Adipose tissue (tissue), 3 donors: Measurements from ENCODE around the gene CYTH1. TPM values are rescaled to one million over a fixed set of nuclear protein-coding genes. Genes with fewer than 3 reads are reported as not detected.
"Not testable (repeated sequence)": the region's sequence is repeated elsewhere in the genome, so short reads cannot be mapped to it uniquely, and the experiment has no call there.

Source experiments
- H3K27ac ChIP-seq: one replicate; pipeline ENCODE4 v1.5.1; 2013; ENCODE audit warnings: low read depth, low read length
- WGBS, 3 donors: extraction: QIAGEN DNeasy Blood & Tissue Kit; methylation state at CpG; one replicate each; pipeline ENCODE4 v1.1.7; 2013; 5-methylcytosine and 5-hydroxymethylcytosine counted together
- polyA plus RNA-seq, 3 donors: library from polyadenylated mRNA; stranded (reverse); fragments of 200-250 nt; gene quantifications; one replicate each; pipeline ENCODE4 v1.2.3, GENCODE V29; 2013
- donor health status: healthy with polysubstance abuse.
- donor health status: Bipolar disorder and iron deficiency.
- donor health status: healthy.

Gene CYTH1
- polyA plus RNA-seq, 3 donors: 23.8 to 42.1 (median 41.7) TPM

GRCh38 chr17:78672005-78672404 is 110.1 kb downstream of the CYTH1 start:
- no peak overlapping the region for H3K27ac ChIP-seq
- 84 to 91% (median 88%) methylated on average over 11 of the region's 11 CpGs for WGBS, 3 donors

- WGBS, 3 donors: 57 to 91% (median 69%) methylated on average over 3 of the region's 3 CpGs
Observed at GRCh38 chr17:78671726-78672001, 110.4 kb downstream of the CYTH1 start.

GRCh38 chr17:78670850-78671725 is 111.0 kb downstream of the CYTH1 start:
- 92% methylated on average over 20 of the region's 20 CpGs for WGBS, 3 donors
- H3K27ac ChIP-seq: no peak overlapping the region

More at GRCh38 chr17:78671726-78672001, 110.4 kb downstream of the CYTH1 start:
- not testable (repeated sequence) for H3K27ac ChIP-seq

GRCh38 chr17:78669975-78670518 is 112.0 kb downstream of the CYTH1 start:
- H3K27ac ChIP-seq: no peak overlapping the region
- 85 to 90% (median 87%) methylated on average over 22 to 23 of the region's 23 CpGs for WGBS, 3 donors

- no peak overlapping the region for H3K27ac ChIP-seq
- 93 to 94% (median 94%) methylated on average over 22 of the region's 22 CpGs for WGBS, 3 donors
Observed at GRCh38 chr17:78669256-78669974, 112.7 kb downstream of the CYTH1 start.

- no peak overlapping the region for H3K27ac ChIP-seq
- WGBS, 3 donors: 92 to 98% (median 93%) methylated on average over 4 of the region's 4 CpGs
Observed at GRCh38 chr17:78668847-78669246, 113.2 kb downstream of the CYTH1 start.

GRCh38 chr17:78667741-78668640 is 114.1 kb downstream of the CYTH1 start:
- 88 to 95% (median 93%) methylated on average over 30 of the region's 30 CpGs for WGBS, 3 donors
- H3K27ac ChIP-seq: no peak overlapping the region

- H3K27ac ChIP-seq: no peak overlapping the region
- WGBS, 3 donors: 78 to 87% (median 85%) methylated on average over 10 of the region's 10 CpGs
Observed at GRCh38 chr17:78667091-78667490, 115.0 kb downstream of the CYTH1 start.

GRCh38 chr17:78665952-78666920 is 115.8 kb downstream of the CYTH1 start:
- no peak overlapping the region for H3K27ac ChIP-seq
- WGBS, 3 donors: 35 to 57% (median 38%) methylated on average over 19 of the region's 19 CpGs

- 39 to 65% (median 46%) methylated on average over 15 of the region's 15 CpGs for WGBS, 3 donors
- no peak overlapping the region for H3K27ac ChIP-seq
Observed at GRCh38 chr17:78665387-78665951, 116.6 kb downstream of the CYTH1 start.

GRCh38 chr17:78664476-78665386 is 117.3 kb downstream of the CYTH1 start:
- WGBS, 3 donors: 70 to 76% (median 71%) methylated on average over 23 to 24 of the region's 24 CpGs

GRCh38 chr17:78661093-78661770 is 120.8 kb downstream of the CYTH1 start:
- no peak overlapping the region for H3K27ac ChIP-seq
- 58 to 88% (median 85%) methylated on average over 17 of the region's 17 CpGs for WGBS, 3 donors

More at GRCh38 chr17:78664476-78665386, 117.3 kb downstream of the CYTH1 start:
- no peak overlapping the region for H3K27ac ChIP-seq

- H3K27ac ChIP-seq: no peak overlapping the region
- WGBS, 3 donors: 95 to 97% (median 95%) methylated on average over 12 of the region's 12 CpGs
Observed at GRCh38 chr17:78659546-78659945, 122.5 kb downstream of the CYTH1 start.

GRCh38 chr17:78658281-78658785 is 123.7 kb downstream of the CYTH1 start:
- WGBS, 3 donors: 92 to 94% (median 93%) methylated on average over 18 of the region's 18 CpGs
- no peak overlapping the region for H3K27ac ChIP-seq

- H3K27ac ChIP-seq: no peak overlapping the region
- 89 to 92% (median 91%) methylated on average over 9 of the region's 9 CpGs for WGBS, 3 donors
Observed at GRCh38 chr17:78655251-78655940, 126.7 kb downstream of the CYTH1 start.
